ENCODE data around the gene PCNA. TPM values are rescaled to one million over a fixed set of nuclear protein-coding genes. Genes with fewer than 3 reads are reported as not detected.
A peak's percentile ranks its signal among the peaks of the same experiment; 100 is the strongest.

Gene PCNA
- total RNA-seq, 2 experiments from 2014 or later, result 554 to 560 TPM

DNA sequence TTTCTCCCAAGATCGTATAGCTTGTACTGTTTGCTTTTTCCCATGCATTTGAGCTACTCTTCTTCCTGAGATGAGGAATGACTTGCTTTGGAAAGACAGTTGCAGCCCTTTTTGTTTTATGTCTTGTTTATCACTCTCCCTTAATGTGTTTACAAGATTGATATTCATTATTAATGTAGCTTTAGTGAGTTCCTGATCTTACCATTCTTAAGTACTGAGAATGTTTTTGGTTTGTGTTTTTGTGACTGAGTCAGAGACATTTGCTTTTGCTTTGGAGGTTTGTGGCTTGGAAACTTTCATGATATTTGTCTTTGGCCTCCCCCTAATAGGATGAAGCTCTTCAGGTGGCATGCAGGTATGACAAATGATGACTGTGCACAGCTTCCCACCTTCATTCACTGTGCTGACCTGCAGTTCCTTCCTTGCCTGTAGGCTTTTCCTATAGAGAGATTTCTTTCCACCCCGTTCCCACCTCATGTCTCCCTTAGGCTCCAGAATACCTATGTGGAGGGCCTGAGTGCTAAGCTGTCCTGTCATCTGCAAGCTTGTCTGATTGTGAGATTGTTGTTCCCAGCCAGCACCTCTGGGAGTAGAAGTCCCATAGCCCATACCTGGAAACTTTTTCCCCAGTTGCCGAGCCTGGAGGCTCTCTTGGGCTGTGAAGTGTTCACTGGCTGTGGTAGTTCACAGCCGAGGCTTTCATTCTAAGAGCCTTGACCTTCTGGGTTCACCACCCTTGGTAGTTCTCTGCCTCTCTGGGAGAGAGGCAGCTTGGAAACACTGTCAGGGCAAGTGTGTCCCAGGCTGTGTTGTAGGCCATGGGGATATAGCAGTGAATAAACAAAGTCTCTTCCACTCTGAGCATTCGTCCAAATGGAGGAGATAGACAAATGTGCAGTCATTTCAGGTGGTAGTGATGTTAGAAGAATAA, 34.1 kb upstream of the PCNA start:
- peak overlapping the region; percentile 3 for H3K27ac Mint-ChIP-seq
- ChIA-PET POLR2A (interaction anchor here (0.8 to 1.2 kb wide), 5 partner anchors 10 to 38 kb away, joined by 3 to 5 read pairs (median 3); partner anchors contain the start of gene CDS2), CTCF (interaction anchor here (0.7 to 6.8 kb wide), 6 partner anchors 25 to 69 kb away, joined by 3 to 46 read pairs (median 4); partner anchors contain the start of genes CDS2 and PCNA)
- no peak overlapping the region for H3K4me3 Mint-ChIP-seq
- H3K36me3 Mint-ChIP-seq, result peaks cover 3% of the 10 kb centered on the region
- DNase-seq, result peak; percentile 41
- intact Hi-C loops (cut with micrococcal nuclease), result loop anchor here (1.0 kb wide), 1 partner anchor 11 kb away; no protein-coding TSS in a partner anchor
- H3K4me1 Mint-ChIP-seq (ENCODE audit: low read depth), result peaks cover 65% of the 10 kb centered on the region
- H3K9me3 Mint-ChIP-seq, result no peaks in the 10 kb centered on the region
- H3K27me3 Mint-ChIP-seq, result no peaks in the 10 kb centered on the region

DNA sequence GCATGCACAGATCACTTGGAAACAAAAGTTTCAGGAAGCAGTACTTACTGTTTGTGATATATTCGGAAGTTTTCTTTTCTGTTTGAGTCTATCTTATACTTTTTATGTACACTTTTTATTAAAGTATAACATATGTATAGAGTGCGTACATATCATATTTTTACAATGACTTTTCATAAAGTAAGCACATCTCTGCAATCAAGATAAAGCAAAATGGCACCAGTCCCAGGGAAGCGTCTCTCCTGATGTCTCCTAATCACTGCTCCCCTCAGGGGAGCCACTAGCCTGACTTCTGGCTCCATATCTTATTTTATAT, 33.4 kb upstream of the PCNA start:
- CTCF ChIA-PET, result interaction anchor here (1.0 to 6.8 kb wide), 4 partner anchors 24 to 39 kb away, joined by 3 to 46 read pairs (median 6); partner anchors contain the start of genes CDS2 and PCNA
- POLR2A ChIA-PET, result interaction anchor here (1.0 to 1.2 kb wide), 2 partner anchors 27 to 37 kb away, joined by 3 to 5 read pairs; partner anchors contain the start of gene CDS2
- Mint-ChIP-seq H3K27ac (no peak overlapping the region), H3K4me3 (no peak overlapping the region), H3K4me1 (ENCODE audit: low read depth) (peaks cover 65% of the 10 kb centered on the region), H3K27me3 (no peaks in the 10 kb centered on the region), H3K36me3 (peaks cover 3% of the 10 kb centered on the region), H3K9me3 (no peaks in the 10 kb centered on the region)
- DNase-seq, result no peak
- intact Hi-C loops (cut with micrococcal nuclease), result loop anchor here (1.0 kb wide), 1 partner anchor 10 kb away; no protein-coding TSS in a partner anchor

- Mint-ChIP-seq H3K36me3 (peaks cover 5% of the 10 kb centered on the region), H3K4me1 (ENCODE audit: low read depth) (peaks cover 68% of the 10 kb centered on the region), H3K4me3 (no peak overlapping the region), H3K27me3 (no peaks in the 10 kb centered on the region), H3K9me3 (no peaks in the 10 kb centered on the region), H3K27ac (no peak overlapping the region)
- ChIA-PET POLR2A (no interaction called here), CTCF (no interaction called here)
- intact Hi-C loops (cut with micrococcal nuclease), result no loop called here
- no peak for DNase-seq
Measured at GRCh38 chr20:5150226-5151076, 30.7 kb upstream of the PCNA start.

DNA sequence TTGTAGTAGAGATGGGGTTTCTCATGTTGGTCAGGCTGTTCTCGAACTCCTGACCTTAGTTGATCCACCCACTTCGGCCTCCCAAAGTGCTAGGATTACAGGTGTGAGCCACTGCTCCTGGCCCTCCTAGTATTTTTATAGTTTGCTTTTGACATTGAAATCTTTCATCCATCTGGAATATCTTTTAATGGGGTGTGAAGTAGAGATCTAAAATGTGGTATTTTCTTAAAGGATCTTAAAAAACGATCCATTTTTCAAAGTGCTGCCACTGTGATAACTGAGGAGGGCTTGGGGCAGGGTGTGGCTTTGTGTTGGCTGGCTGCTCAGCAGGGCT, 30.1 kb upstream of the PCNA start:
- no peak for DNase-seq
- POLR2A ChIA-PET, result no interaction called here
- Mint-ChIP-seq H3K27ac (no peak overlapping the region), H3K27me3 (no peaks in the 10 kb centered on the region), H3K36me3 (peaks cover 8% of the 10 kb centered on the region), H3K9me3 (no peaks in the 10 kb centered on the region), H3K4me3 (no peak overlapping the region), H3K4me1 (ENCODE audit: low read depth) (peaks cover 67% of the 10 kb centered on the region)
- CTCF ChIA-PET, result no interaction called here
- intact Hi-C loops (cut with micrococcal nuclease), result no loop called here

DNA sequence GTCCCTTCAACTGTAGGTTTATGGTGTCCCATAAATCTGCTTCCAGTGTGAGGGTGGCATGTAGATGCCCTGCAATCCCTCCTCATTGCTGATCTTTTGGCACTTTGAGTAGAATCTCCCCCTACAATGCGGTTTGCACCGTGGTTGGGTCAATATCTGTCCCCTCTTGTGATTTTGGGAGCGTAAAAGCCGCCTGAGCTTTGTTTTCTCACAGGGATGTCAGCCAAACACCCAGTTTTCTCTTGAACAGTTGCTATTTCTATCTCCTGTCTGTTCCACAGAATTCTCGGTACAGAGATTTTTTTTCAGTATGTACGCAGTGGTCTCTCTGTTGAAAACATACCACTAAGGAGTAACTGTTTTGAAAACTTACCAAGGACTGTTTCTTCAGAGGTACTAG, 28.8 kb upstream of the PCNA start:
- no peak overlapping the region for H3K27ac Mint-ChIP-seq
- H3K4me1 Mint-ChIP-seq (ENCODE audit: low read depth), result peaks cover 68% of the 10 kb centered on the region
- H3K4me3 Mint-ChIP-seq, result no peak overlapping the region
- H3K9me3 Mint-ChIP-seq, result no peaks in the 10 kb centered on the region
- ChIA-PET CTCF (no interaction called here), POLR2A (interaction anchor here (1.7 kb wide), 1 partner anchor 22 kb away, joined by 7 read pairs; the partner anchor contains the start of gene CDS2)
- DNase-seq, result no peak
- intact Hi-C loops (cut with micrococcal nuclease), result no loop called here
- no peaks in the 10 kb centered on the region for H3K27me3 Mint-ChIP-seq
- H3K36me3 Mint-ChIP-seq, result peaks cover 11% of the 10 kb centered on the region

DNA sequence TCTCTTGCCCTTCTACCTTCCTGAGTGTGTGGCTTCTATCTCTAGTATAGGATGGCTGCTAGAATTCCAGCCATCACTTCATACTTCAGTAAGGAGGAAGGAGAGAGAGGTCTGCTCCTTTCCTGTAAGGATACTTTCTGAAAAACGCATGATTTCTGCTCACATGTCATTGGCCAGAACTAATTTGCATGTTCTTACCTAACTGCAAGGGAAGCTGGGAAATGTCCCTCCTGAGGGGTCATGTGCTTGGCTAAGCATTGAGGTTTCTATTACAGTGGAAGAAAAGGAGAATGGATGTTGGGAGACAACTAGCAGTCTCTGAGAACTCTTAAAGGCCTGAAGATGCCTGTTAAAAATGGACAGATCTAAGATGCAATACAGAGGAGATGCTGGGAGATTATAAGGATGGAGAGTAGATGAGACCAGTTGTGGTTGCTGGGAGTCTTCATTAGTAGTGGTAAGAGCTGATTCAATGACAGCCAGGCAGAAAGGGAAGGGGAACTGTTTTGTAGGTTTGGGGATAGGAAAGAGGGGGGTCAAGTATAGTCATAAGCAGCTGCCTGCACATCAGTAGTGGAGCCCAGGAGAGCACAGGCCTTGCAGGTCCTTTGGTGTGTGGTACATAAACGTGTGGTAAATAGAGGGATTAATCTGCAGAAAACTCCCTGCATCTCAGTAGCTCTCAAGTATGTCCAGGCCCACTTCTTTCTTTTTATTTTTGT, 27.3 kb upstream of the PCNA start:
- Mint-ChIP-seq H3K4me3 (no peak overlapping the region), H3K4me1 (ENCODE audit: low read depth) (peaks cover 65% of the 10 kb centered on the region), H3K9me3 (no peaks in the 10 kb centered on the region), H3K27me3 (no peaks in the 10 kb centered on the region), H3K36me3 (peaks cover 9% of the 10 kb centered on the region), H3K27ac (no peak overlapping the region)
- DNase-seq, result no peak
- intact Hi-C loops (cut with micrococcal nuclease), result no loop called here
- CTCF ChIA-PET, result interaction anchor here (0.7 to 2.7 kb wide), 4 partner anchors 20 to 923 kb away, joined by 3 to 11 read pairs (median 5); partner anchors contain the start of gene CDS2
- POLR2A ChIA-PET, result interaction anchor here (1.7 kb wide), 1 partner anchor 20 kb away, joined by 7 read pairs; the partner anchor contains the start of gene CDS2

- intact Hi-C loops (cut with micrococcal nuclease), result no loop called here
- H3K27me3 Mint-ChIP-seq, result no peaks in the 10 kb centered on the region
- H3K9me3 Mint-ChIP-seq, result no peaks in the 10 kb centered on the region
- ChIA-PET POLR2A (no interaction called here), CTCF (interaction anchor here (1.1 to 2.7 kb wide), 3 partner anchors 19 to 46 kb away, joined by 7 to 11 read pairs (median 11); partner anchors contain the start of gene CDS2)
- peaks cover 69% of the 10 kb centered on the region for H3K4me1 Mint-ChIP-seq (ENCODE audit: low read depth)
- peaks cover 8% of the 10 kb centered on the region for H3K36me3 Mint-ChIP-seq
- H3K27ac Mint-ChIP-seq, result no peak overlapping the region
- no peak overlapping the region for H3K4me3 Mint-ChIP-seq
- no peak for DNase-seq
Measured at GRCh38 chr20:5146099-5146668, 26.4 kb upstream of the PCNA start.

DNA sequence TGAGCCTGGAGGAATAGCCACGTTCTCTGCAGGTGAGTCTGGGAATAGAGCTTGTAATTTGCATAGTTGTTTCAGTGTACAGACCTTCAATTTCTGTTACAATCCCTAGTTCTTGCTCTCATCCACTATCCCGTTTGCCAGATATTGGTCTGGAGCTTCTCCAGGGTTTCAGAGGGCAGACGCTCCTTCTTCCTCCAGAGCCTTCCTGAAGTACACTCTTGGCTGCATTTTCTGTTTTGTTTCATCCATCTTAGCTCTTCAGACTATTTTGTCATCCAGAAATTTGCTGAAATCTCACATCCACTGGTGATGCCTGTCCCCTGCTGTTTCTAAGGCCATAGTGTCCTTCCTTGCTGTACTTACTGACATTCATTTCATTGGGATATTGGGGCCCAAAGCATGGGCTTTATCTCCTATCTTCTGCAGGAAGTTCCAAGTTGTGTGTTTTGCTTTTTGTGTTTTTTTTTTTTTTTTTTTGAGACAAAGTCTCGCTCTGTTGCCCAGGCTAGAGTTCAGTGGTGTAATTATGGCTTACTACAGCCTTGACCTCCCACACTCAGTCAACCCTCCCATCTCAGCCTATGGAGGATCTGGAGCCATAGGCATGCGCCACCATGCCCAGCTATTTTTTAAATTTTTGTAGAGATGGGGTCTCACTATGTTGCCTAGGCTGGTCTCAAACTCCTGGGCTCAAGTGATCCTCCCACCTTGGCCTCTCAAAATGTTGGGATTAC, 25.8 kb upstream of the PCNA start:
- ChIA-PET CTCF (interaction anchor here (1.7 to 2.7 kb wide), 2 partner anchors 19 to 47 kb away, joined by 11 read pairs; partner anchors contain the start of gene CDS2), POLR2A (no interaction called here)
- Mint-ChIP-seq H3K4me3 (no peak overlapping the region), H3K27ac (no peak overlapping the region), H3K27me3 (no peaks in the 10 kb centered on the region), H3K36me3 (peaks cover 8% of the 10 kb centered on the region), H3K9me3 (no peaks in the 10 kb centered on the region), H3K4me1 (ENCODE audit: low read depth) (peaks cover 65% of the 10 kb centered on the region)
- intact Hi-C loops (cut with micrococcal nuclease), result no loop called here
- no peak for DNase-seq

DNA sequence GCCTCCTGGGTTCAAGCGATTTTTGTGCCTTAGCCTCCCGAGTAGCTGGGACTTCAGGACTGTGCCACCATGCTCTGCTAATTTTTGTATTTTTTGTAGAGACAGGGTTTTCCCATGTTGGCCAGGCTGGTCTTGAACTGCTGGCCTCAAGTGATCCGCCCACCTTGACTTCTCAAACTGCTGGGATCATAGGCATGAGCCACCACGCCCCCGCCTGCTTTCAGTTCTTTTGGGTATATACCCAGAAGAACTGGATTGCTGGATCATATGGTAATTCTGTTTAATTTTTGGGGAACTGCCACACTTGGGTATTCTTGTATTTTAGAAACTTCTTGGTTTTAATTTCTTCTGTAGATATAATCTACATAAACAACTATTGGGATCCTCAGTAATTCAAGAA, 24.1 kb upstream of the PCNA start:
- H3K4me1 Mint-ChIP-seq (ENCODE audit: low read depth), result peaks cover 63% of the 10 kb centered on the region
- peak; percentile 58 for DNase-seq
- peaks cover 8% of the 10 kb centered on the region for H3K36me3 Mint-ChIP-seq
- POLR2A ChIA-PET, result interaction anchor here (1.1 to 2.3 kb wide), 2 partner anchors 10 to 17 kb away, joined by 3 to 8 read pairs; partner anchors contain the start of gene CDS2
- H3K27me3 Mint-ChIP-seq, result no peaks in the 10 kb centered on the region
- peak overlapping the region; percentile 88 for H3K27ac Mint-ChIP-seq
- intact Hi-C loops (cut with micrococcal nuclease), result loop anchor here (1.0 kb wide), 2 partner anchors 9 to 17 kb away; partner anchors contain the start of gene CDS2
- no peaks in the 10 kb centered on the region for H3K9me3 Mint-ChIP-seq
- no peak overlapping the region for H3K4me3 Mint-ChIP-seq
- CTCF ChIA-PET, result interaction anchor here (0.7 to 1.9 kb wide), 3 partner anchors 17 to 516 kb away, joined by 3 to 8 read pairs (median 5); partner anchors contain the start of gene CDS2

DNA sequence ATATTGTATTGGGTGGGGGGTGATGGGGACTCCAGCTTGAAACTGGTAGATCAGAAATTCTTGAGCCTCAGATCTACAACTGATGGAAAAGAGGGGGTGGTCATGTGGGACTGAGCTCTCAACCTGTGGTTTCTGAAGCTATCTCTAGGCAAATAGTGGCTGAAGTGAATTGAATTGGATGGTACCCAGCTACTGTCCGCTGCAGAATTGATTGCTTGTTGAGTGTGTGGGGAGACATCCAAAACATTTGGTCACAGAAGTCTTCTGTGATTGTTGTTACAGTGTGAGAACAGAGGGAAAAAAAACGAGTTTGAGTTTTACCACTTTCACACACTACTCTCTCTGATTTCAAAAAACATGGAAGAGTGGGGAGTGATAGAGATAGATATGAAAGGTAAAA, 21.9 kb upstream of the PCNA start:
- ChIA-PET CTCF (interaction anchor here (1.2 kb wide), 1 partner anchor 26 kb away, joined by 3 read pairs; no protein-coding TSS in a partner anchor), POLR2A (no interaction called here)
- no peak overlapping the region for H3K27ac Mint-ChIP-seq
- peaks cover 8% of the 10 kb centered on the region for H3K36me3 Mint-ChIP-seq
- DNase-seq, result no peak
- no peaks in the 10 kb centered on the region for H3K9me3 Mint-ChIP-seq
- peaks cover 53% of the 10 kb centered on the region for H3K4me1 Mint-ChIP-seq (ENCODE audit: low read depth)
- intact Hi-C loops (cut with micrococcal nuclease), result no loop called here
- H3K27me3 Mint-ChIP-seq, result no peaks in the 10 kb centered on the region
- no peak overlapping the region for H3K4me3 Mint-ChIP-seq
